Activated naive CD8-positive, alpha-beta T cell treated with anti-CD3 and anti-CD28 coated beads, Interleukin-2, amount 50 U/mL, for 24 hours (primary cell): ENCODE data around the gene TEX44.
A peak's percentile ranks its signal among the peaks of the same experiment; 100 is the strongest.
"Not testable (repeated sequence)": the region's sequence is repeated elsewhere in the genome, so short reads cannot be mapped to it uniquely, and the experiment has no call there.

Experiments
- ATAC-seq: fragments of 150-1000 bp; cut with Tn5 transposase; one replicate; pipeline ENCODE4 v1.10.0; 2021
- DNase-seq: peaks from one replicate; pipeline ENCODE4 v3.0.0; 2021
- H3K27ac Mint-ChIP-seq: one replicate; pipeline ENCODE4 v1.8.0; 2021; ENCODE audit warnings: mild to moderate bottlenecking, mixed read lengths
- H3K27me3 Mint-ChIP-seq: one replicate; pipeline ENCODE4 v1.8.0; 2021; ENCODE audit warnings: mixed read lengths
- H3K36me3 Mint-ChIP-seq: one replicate; pipeline ENCODE4 v1.8.0; 2021; ENCODE audit warnings: low read depth, mixed read lengths
- H3K4me1 Mint-ChIP-seq: one replicate; pipeline ENCODE4 v1.8.0; 2021; ENCODE audit warnings: mixed read lengths
- H3K4me3 Mint-ChIP-seq: one replicate; pipeline ENCODE4 v1.8.0; 2021; ENCODE audit warnings: mild to moderate bottlenecking, moderate library complexity, mixed read lengths
- H3K9me3 Mint-ChIP-seq: one replicate; pipeline ENCODE4 v1.8.0; 2021; ENCODE audit warnings: mixed read lengths

Gene TEX44

DNA sequence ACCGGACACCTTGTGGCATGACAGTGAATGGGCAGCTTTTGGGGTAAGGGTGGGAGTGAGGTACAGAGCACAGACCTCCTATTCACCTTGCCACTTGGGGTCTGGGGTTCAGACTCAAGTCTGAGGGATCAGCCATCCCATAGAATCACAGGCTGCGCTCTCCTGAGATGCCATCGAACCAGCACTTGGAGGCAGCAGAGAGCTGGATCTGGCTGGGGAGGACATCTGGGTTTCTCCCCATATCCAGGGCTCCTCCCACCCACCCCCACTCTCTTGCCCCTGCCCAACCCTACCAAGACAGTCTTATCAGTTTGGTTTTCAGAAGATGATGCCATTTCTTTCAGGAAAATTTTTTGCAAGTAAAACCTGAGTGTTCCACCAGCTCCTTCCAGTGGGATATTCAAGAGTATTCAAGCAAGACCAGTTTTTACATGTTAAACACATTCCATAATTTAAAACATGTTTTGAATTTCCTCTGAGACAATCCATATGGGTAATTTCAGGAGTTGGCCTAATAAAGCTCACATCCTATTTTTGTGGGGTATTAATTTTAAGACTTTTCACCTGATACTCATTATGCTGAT, 29.2 kb upstream of the TEX44 start:
- peak; percentile 95 for ATAC-seq
- no peaks in the 10 kb centered on the region for H3K36me3 Mint-ChIP-seq
- no peak overlapping the region for H3K4me3 Mint-ChIP-seq
- peak; percentile 61 for DNase-seq
- H3K27me3 Mint-ChIP-seq, result no peaks in the 10 kb centered on the region
- H3K4me1 Mint-ChIP-seq, result peaks cover 2% of the 10 kb centered on the region
- H3K27ac Mint-ChIP-seq, result no peak overlapping the region
- H3K9me3 Mint-ChIP-seq, result no peaks in the 10 kb centered on the region

DNA sequence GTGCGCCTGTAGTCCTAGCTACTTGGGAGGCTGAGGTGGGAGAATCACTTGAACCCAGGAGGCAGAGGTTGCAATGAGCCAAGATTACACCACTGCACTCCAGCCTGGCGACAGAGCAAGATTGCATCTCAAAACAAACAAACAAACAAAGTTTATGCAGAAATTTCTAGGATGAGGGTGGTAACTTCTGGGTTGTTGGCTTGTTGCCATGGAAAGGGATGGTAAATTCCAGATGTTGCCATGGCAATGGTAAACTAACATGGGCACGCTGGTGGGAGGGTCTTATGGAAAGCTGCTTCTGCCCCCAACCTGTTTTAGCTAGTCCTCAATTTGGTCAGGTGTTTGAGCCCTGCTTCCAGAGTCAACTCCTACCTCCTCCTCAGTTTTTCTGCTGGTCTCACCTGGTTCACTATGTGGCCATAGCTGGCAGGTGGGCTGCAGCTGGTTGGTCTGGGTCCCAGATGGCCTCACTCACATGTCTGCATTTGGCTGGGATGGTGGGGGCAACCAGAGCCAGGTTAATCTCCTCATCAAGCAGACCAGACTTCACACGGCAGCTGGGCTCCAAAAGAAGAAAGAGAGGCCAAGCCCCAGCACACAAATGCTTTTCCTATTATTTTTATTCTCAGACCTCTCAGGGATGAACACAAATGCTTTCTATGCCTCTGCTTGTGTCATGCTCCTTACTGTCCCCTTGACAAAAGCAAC, 26.6 kb upstream of the TEX44 start:
- Mint-ChIP-seq H3K27me3 (peaks cover 1% of the 10 kb centered on the region), H3K4me1 (peaks cover 9% of the 10 kb centered on the region), H3K9me3 (no peaks in the 10 kb centered on the region), H3K36me3 (no peaks in the 10 kb centered on the region), H3K4me3 (no peak overlapping the region), H3K27ac (no peak overlapping the region)
- DNase-seq (no peak), ATAC-seq (no peak)

DNA sequence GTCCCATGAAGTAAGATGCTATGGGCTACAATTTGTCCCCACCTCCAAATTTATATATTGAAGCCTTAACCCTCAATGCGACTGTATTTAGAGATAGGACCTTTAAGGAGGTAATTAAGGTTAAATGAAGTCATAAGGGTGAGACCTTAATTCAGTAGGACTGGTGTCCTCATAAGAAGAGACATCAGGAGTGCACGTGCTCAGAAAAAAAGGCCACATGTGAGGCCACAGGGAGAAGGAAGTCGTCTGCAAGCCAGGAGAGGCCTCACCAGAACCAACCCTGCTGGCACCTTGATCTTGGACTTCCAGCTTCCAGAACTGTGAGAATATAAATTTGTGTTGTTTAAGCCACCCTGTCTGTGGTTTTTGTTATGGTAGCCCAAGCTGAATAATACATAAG, 25.5 kb upstream of the TEX44 start:
- Mint-ChIP-seq H3K27me3 (peaks cover 1% of the 10 kb centered on the region), H3K4me1 (peaks cover 9% of the 10 kb centered on the region), H3K9me3 (no peaks in the 10 kb centered on the region), H3K27ac (no peak overlapping the region), H3K36me3 (no peaks in the 10 kb centered on the region), H3K4me3 (no peak overlapping the region)
- no peak for DNase-seq
- no peak for ATAC-seq

DNA sequence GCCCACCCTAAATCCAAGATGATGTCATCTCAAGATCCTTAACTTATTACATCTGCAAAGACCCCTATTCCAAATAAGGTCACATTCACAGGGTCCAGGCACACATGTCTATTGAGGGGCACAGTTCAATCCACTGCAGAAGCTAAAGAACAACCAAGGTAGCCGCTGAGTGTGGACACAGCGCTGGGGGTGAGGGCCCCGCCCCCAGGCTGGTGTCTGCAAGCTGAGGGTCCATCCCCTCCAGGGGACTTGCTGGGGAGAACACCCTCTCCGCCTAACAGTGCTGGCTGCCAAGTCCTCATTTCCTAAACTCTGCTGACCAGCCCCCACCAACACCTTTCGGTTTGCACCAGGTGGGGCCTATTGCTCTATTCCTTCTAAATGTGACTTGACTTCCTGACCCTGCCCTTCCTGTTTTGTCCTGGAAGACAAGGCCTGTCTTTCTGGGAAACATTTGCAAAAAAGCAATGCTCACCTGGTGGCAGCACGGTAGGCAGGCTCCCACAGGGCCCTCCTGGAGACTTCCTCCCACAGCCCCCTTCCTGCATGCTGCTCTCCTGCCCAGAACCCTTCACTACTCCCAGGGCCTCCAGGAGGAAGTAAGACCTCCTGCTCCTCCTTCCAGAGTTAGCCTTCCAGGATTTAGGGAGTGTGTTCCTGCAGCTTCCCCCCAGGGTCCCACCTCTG, 24.4 kb upstream of the TEX44 start:
- ATAC-seq, result no peak
- peak overlapping the region; percentile 46 for H3K27ac Mint-ChIP-seq
- no peak for DNase-seq
- no peaks in the 10 kb centered on the region for H3K9me3 Mint-ChIP-seq
- H3K27me3 Mint-ChIP-seq, result peaks cover 1% of the 10 kb centered on the region
- H3K4me1 Mint-ChIP-seq, result peaks cover 9% of the 10 kb centered on the region
- no peaks in the 10 kb centered on the region for H3K36me3 Mint-ChIP-seq
- no peak overlapping the region for H3K4me3 Mint-ChIP-seq

DNA sequence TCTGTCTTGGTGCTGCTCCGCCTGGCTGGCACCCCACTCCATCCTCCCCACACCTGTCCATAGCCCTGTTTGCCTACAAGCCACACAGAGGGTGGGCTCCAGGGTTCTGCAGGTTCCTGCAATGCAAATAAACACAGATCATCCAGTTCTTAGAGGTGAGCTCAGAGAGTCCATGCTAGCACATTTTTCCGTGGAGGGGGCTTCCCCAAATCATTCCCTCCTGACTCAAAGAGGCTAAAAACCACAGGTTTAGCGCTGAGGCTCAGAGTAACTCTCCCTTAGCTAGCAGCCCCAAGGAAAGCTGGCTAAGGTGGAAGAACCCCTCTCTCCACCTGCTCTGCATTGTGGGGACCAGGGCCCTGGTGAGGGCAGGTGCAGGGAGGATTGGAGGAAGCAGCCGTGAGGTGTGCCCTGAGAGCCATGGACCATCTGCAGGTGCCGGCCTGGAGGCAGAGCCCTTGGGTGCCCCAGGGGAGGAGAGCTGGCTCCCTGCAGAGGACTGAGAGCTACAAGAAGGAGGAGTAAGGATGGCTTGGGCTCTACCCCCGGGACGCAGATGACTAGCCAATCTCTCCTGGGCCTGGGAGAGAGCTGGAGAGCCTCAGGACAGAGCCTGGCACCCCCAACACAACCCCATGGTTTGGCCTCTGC, 23.8 kb upstream of the TEX44 start:
- ATAC-seq, result peak; percentile 97
- H3K27ac Mint-ChIP-seq, result peak overlapping the region; percentile 46

DNA sequence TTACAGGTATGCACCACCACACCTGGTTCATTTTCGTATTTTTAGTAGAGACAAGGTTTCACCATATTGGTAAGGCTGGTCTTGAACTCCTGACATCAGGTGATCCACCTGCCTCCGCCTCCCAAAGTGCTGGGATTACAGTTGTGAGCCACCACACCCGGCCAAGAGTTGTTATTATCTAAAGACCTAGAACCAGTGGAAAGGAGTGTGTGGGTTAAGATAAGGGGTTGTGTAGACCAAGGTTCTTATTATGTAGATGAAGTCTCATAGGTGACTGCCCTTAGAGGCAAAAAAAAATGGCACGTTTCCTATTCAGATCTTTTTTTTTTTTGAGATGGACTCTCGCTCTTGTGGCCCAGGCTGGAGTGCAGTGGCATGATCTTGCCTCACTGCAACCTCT, 21.7 kb upstream of the TEX44 start:
- H3K4me1 Mint-ChIP-seq, H3K4me3 Mint-ChIP-seq, H3K9me3 Mint-ChIP-seq, ATAC-seq, H3K27ac Mint-ChIP-seq, H3K36me3 Mint-ChIP-seq, DNase-seq, H3K27me3 Mint-ChIP-seq: not testable (repeated sequence)

More for the DNA sequence above, 23.8 kb upstream of the TEX44 start:
- no peaks in the 10 kb centered on the region for H3K36me3 Mint-ChIP-seq
- peak; percentile 29 for DNase-seq
- H3K9me3 Mint-ChIP-seq, result no peaks in the 10 kb centered on the region
- peaks cover 9% of the 10 kb centered on the region for H3K4me1 Mint-ChIP-seq
- no peak overlapping the region for H3K4me3 Mint-ChIP-seq
- peaks cover 1% of the 10 kb centered on the region for H3K27me3 Mint-ChIP-seq

DNA sequence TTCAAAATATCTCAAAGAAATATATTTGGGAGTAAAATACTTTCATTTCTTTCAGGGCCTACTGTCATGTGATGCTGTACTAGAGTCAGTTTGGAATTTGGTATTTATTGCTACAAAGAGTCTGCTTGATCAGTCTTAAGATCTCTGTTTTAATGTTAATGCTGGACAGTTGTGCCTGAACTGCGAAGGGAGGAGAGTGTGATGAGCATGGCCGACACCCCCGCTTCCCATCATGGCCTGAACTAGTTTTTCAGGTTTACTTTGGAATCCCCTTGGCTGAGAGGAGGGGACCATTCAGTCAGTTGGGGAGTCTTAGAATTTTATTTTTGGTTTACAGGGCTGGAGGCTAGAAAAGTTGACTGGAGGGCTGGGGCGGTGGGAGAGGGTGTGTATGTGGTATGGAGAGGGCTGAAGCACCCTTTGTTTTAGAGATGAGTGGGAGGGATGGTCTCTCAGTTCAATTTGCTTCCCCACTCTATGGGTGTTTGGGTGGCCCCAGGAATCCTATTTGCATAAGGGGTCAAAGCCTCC, 20.9 kb upstream of the TEX44 start:
- H3K4me1 Mint-ChIP-seq, result peaks cover 9% of the 10 kb centered on the region

DNA sequence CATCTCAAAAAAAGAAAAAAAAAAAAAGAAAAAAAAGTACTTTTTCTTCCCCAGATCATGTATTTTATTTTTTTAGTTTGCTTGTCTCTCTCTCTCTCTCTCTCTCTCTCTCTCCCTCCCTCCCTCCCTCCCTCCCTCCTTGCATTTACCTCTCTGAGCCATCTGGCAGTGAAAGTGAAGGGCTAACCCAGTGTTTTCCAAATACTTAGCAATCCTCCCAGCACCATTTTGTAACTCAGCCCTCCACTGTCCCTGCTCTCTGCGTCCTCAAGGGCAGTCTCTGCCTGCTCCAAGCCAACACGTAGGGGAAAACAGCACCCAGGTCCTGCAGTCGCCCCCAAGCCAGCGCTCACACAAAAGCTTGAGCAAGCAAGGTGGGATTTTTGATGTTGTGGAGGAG, 19.6 kb upstream of the TEX44 start:
- DNase-seq (no peak), ATAC-seq (no peak)
- Mint-ChIP-seq H3K27me3 (peaks cover 1% of the 10 kb centered on the region), H3K9me3 (no peaks in the 10 kb centered on the region), H3K27ac (no peak overlapping the region), H3K36me3 (no peaks in the 10 kb centered on the region), H3K4me1 (peaks cover 9% of the 10 kb centered on the region), H3K4me3 (no peak overlapping the region)

More for the DNA sequence above, 20.9 kb upstream of the TEX44 start:
- ATAC-seq (no peak), DNase-seq (no peak)
- Mint-ChIP-seq H3K27ac (no peak overlapping the region), H3K4me3 (no peak overlapping the region), H3K27me3 (peaks cover 1% of the 10 kb centered on the region), H3K9me3 (no peaks in the 10 kb centered on the region), H3K36me3 (no peaks in the 10 kb centered on the region)

DNA sequence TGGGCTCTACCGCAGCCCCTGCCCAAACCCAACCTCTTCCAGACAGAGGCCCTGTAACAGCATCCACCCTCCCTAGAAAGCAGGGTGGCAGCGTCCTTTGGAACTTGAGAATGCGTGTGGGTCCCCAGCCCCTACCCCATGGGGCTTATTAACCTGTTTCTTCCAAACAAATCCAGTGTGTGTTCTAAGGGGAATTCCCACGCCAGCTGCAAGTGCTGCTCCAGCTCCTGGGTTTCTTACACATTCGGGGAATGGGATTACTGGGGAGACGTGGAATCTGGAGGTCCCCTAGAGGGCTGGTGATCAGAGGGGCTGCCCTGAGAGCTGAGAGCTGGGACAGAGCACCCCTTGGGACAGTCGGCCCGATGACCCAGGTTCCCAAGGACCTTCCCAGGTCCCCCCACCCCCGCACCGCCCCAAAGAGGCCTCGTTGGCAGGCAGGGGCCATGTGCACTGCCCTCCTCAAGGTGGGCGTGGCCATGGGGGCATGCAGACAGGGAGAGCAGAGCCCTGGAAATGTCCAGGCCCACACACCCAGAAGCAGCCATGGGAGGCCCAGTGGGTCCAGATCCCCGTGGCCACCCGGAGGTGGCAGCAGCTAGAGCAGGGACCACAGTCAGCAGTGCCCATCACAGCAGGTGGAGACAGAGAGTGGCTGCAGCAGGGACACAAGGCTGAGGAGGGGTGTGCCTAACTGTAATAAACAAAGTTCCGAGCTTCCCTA, 18.8 kb upstream of the TEX44 start:
- Mint-ChIP-seq H3K9me3 (no peaks in the 10 kb centered on the region), H3K4me1 (peaks cover 3% of the 10 kb centered on the region), H3K27ac (no peak overlapping the region), H3K36me3 (no peaks in the 10 kb centered on the region), H3K4me3 (no peak overlapping the region), H3K27me3 (peaks cover 1% of the 10 kb centered on the region)
- no peak for ATAC-seq
- no peak for DNase-seq

DNA sequence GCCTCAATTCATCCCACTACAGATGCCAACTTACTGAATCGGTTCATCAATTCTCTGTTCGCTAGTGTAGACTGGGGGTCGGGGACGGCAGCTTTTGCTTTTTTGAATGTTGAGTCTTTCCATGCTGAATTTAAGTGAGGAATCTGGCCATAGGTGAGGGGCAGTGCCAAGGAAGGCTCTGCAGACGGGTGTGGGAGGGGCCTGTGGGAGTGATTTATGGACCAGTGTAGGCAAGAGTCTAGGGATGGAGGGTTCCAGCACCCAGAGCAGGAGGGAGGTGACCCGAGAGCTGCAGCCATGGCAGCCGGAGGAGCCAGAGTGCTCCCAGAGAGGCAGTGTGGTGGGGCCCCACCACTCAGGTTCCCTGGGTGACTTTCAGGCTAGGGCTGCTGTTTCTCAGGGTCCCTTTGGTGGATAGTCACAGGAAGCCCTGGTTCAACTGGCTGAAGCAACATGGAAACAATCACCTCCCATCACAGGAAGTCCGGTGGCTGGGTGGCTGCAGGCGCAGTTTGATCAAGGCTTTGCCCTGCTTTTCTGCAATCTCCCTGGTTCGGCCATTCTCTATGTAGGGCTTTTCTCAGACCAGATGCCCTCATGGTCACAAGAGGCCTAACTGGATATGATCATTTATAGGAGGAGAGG, 16.9 kb upstream of the TEX44 start:
- peaks cover 5% of the 10 kb centered on the region for H3K27me3 Mint-ChIP-seq
- no peak overlapping the region for H3K4me3 Mint-ChIP-seq
- peaks cover 2% of the 10 kb centered on the region for H3K36me3 Mint-ChIP-seq
- H3K9me3 Mint-ChIP-seq, result peaks cover 5% of the 10 kb centered on the region
- DNase-seq, result no peak
- no peak overlapping the region for H3K27ac Mint-ChIP-seq
- no peaks in the 10 kb centered on the region for H3K4me1 Mint-ChIP-seq
- no peak for ATAC-seq

DNA sequence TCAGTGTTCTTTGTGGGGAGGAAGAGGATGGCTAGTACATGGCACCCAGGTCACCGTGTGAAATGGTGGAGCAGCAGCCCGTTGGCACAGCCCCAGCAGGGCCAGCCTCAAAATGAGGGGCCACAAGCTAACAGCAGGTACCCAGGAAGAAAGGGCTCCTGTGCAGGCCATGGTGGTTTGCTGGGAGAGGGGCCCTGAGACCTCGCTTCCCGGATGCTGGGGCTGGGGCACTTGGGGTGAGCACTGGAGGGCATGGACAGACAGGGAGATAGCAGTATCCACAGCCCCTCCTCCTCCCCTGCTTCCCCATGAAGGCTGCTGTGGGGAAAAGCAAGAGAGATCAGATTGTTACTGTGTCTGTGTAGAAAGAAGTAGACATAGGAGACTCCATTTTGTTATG, 16.2 kb upstream of the TEX44 start:
- DNase-seq, result no peak

DNA sequence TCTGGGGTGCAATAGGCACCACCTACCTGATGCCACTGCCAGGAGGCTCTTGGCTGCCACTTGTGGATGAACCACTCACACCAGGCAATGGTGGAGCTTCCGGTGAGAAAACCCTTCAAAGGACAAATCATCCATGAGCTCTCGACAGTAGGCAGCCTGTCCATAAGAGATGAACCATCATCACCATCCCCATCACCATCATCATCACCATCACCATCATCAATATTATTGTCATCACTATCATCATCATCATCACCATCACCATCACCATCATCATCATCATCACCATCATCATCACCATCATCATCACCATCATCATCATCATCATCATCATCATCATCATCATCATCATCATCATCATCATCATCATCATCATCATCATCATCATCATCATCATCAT, 14.0 kb upstream of the TEX44 start:
- H3K4me3 Mint-ChIP-seq, H3K9me3 Mint-ChIP-seq, DNase-seq, H3K36me3 Mint-ChIP-seq, H3K27me3 Mint-ChIP-seq, H3K27ac Mint-ChIP-seq, ATAC-seq, H3K4me1 Mint-ChIP-seq: not testable (repeated sequence)

More for the DNA sequence above, 16.2 kb upstream of the TEX44 start:
- Mint-ChIP-seq H3K9me3 (peaks cover 5% of the 10 kb centered on the region), H3K4me1 (no peaks in the 10 kb centered on the region), H3K4me3 (no peak overlapping the region), H3K27me3 (peaks cover 5% of the 10 kb centered on the region), H3K27ac (no peak overlapping the region), H3K36me3 (peaks cover 2% of the 10 kb centered on the region)
- no peak for ATAC-seq

DNA sequence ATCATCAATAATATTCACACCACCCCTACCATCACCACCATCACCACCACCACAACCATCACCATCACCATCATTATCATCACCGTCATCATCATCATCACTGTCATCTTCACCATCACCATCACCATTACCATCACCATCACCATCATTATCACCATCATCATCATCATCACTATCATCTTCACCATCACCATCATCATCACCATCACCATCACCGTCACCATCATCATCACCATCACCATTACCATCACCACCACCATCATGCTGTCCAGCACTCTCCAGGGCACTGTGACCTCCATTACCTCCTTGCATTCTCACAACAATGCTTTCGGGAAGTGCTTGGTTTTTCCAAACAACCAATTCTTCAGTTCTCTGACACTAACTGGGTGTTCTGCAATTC, 13.1 kb upstream of the TEX44 start:
- Mint-ChIP-seq H3K4me3 (no peak overlapping the region), H3K9me3 (peaks cover 5% of the 10 kb centered on the region), H3K27ac (no peak overlapping the region), H3K36me3 (peaks cover 2% of the 10 kb centered on the region), H3K4me1 (no peaks in the 10 kb centered on the region), H3K27me3 (peaks cover 6% of the 10 kb centered on the region)
- ATAC-seq, result no peak
- no peak for DNase-seq

DNA sequence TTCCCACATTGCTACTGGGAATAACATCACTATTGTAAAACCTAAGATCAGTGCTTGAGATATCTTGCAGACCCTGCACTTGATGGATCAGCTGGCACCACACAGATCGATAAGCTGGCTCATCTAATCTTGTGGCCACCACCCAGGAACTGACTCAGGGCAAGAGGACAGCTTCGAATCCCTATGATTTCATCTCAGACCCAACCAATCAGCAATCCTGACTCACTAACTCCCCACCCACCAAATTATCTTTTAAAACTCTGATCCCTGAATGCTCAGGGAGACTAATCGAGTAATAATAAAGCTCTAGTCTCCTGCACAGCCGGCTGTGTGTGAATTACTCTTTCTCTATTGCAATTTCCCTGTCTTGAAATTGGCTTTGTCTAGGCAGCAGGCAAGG, 11.3 kb upstream of the TEX44 start:
- DNase-seq (no peak), ATAC-seq (no peak)
- H3K4me3 Mint-ChIP-seq, result no peak overlapping the region
- no peak overlapping the region for H3K27ac Mint-ChIP-seq
- peaks cover 6% of the 10 kb centered on the region for H3K27me3 Mint-ChIP-seq
- no peaks in the 10 kb centered on the region for H3K4me1 Mint-ChIP-seq
- H3K9me3 Mint-ChIP-seq, result peaks cover 5% of the 10 kb centered on the region
- peaks cover 2% of the 10 kb centered on the region for H3K36me3 Mint-ChIP-seq
